ENCODE results near the gene BNC1.

GRCh38 chr15:83304861-83305703, 20.6 kb upstream of the BNC1 start:
- no peak for TF ChIP-seq CTCF (IDR thresholded peaks at IDR 0.05; ENCODE audit: poor library complexity)
- TF ChIP-seq EZH2phosphoT487 (IDR thresholded peaks at IDR 0.05; ENCODE audit: low read depth, severe bottlenecking, unreplicated experiment) = no peak

Data from hepatocyte (in vitro differentiated cells).